Inflammatory macrophage treated with lipopolysaccharide for 4 hours (primary cell): Measurements from ENCODE around the gene ZNF80.
"Not testable (repeated sequence)": the region's sequence is repeated elsewhere in the genome, so short reads cannot be mapped to it uniquely, and the experiment has no call there.

Source experiments
- DNase-seq: peaks from one replicate; pipeline ENCODE4 v3.0.0-alpha.2; 2020

ZNF80 gene

GRCh38 chr3:114237478-114237877 is at the start of gene ZNF80:
TSS of gene ZNF80 (minus strand) at chr3:114237578. CDS start at chr3:114237074, 504 bp downstream.
- not testable (repeated sequence) for DNase-seq

GRCh38 chr3:114286266-114286665 is 48.9 kb upstream of the ZNF80 start:
- DNase-seq, result no peak

- DNase-seq, result no peak
Observed at GRCh38 chr3:114285648-114286230, 48.4 kb upstream of the ZNF80 start.

GRCh38 chr3:114284644-114285043 is 47.3 kb upstream of the ZNF80 start:
- DNase-seq, result no peak

- not testable (repeated sequence) for DNase-seq
Observed at GRCh38 chr3:114276856-114277255, 39.5 kb upstream of the ZNF80 start.

- DNase-seq, result no peak
Observed at GRCh38 chr3:114274929-114275328, 37.6 kb upstream of the ZNF80 start.

GRCh38 chr3:114272271-114272670 is 34.9 kb upstream of the ZNF80 start:
- no peak for DNase-seq

GRCh38 chr3:114270019-114270418 is 32.6 kb upstream of the ZNF80 start:
- no peak for DNase-seq

GRCh38 chr3:114260152-114260551 is 22.8 kb upstream of the ZNF80 start:
- DNase-seq, result no peak

- DNase-seq, result no peak
Observed at GRCh38 chr3:114259566-114259965, 22.2 kb upstream of the ZNF80 start.

- DNase-seq, result no peak
Observed at GRCh38 chr3:114253505-114253904, 16.1 kb upstream of the ZNF80 start.

GRCh38 chr3:114252954-114253353 is 15.6 kb upstream of the ZNF80 start:
- no peak for DNase-seq

GRCh38 chr3:114242947-114243346 is 5.6 kb upstream of the ZNF80 start:
- DNase-seq, result no peak

- no peak for DNase-seq
Observed at GRCh38 chr3:114241262-114241661, 3.9 kb upstream of the ZNF80 start.

GRCh38 chr3:114238146-114238785 is 888 bp upstream of the ZNF80 start:
- DNase-seq, result not testable (repeated sequence)

GRCh38 chr3:114235431-114235830 is 1.9 kb downstream of the ZNF80 start:
- DNase-seq, result no peak

GRCh38 chr3:114234745-114235144 is 2.6 kb downstream of the ZNF80 start:
- no peak for DNase-seq

GRCh38 chr3:114231616-114232015 is 5.8 kb downstream of the ZNF80 start:
- DNase-seq, result no peak

- no peak for DNase-seq
Observed at GRCh38 chr3:114227076-114227475, 10.3 kb downstream of the ZNF80 start.

- DNase-seq, result no peak
Observed at GRCh38 chr3:114226313-114226712, 11.1 kb downstream of the ZNF80 start.

GRCh38 chr3:114223143-114223542 is 14.2 kb downstream of the ZNF80 start:
- DNase-seq, result no peak

- no peak for DNase-seq
Observed at GRCh38 chr3:114221881-114222264, 15.5 kb downstream of the ZNF80 start.

GRCh38 chr3:114221165-114221880 is 16.1 kb downstream of the ZNF80 start:
- no peak for DNase-seq

GRCh38 chr3:114219741-114220140 is 17.6 kb downstream of the ZNF80 start:
- DNase-seq, result no peak
